ENCODE results near the gene TXNRD1. TPM values are rescaled to one million over a fixed set of nuclear protein-coding genes. Genes with fewer than 3 reads are reported as not detected.

Gene TXNRD1
- total and polyA plus RNA-seq, 7 donors = 55.9 to 188 (median 121) TPM

- WGBS, 2 donors = 57 to 83% methylated on average over 12 of the region's 12 CpGs
- DNase-seq = no peak
- H3K4me1 ChIP-seq = peaks cover 0 to 10% (median 0%) of the 10 kb centered on the region in 4 donors
- intact Hi-C loops (cut with DNase I) = no loop called here
- no peak for TF ChIP-seq EP300 (IDR thresholded peaks at IDR 0.05)
- no peak for TF ChIP-seq POLR2AphosphoS5 (IDR thresholded peaks at IDR 0.05)
- TF ChIP-seq POLR2A (IDR thresholded peaks at IDR 0.05) = no peak
- TF ChIP-seq CTCF (IDR thresholded peaks at IDR 0.05) = no peak
- no peak overlapping the region for H3K27ac ChIP-seq
- H3K27me3 ChIP-seq = no peaks in the 10 kb centered on the region
- no peak overlapping the region for H3K4me3 ChIP-seq
- H3K36me3 ChIP-seq = no peaks in the 10 kb centered on the region
- peaks cover 0 to 8% (median 1%) of the 10 kb centered on the region in 4 donors for H3K9me3 ChIP-seq
Measured at GRCh38 chr12:104372061-104372720, 156.6 kb downstream of the TXNRD1 start.

GRCh38 chr12:104372721-104373335 lies 157.2 kb downstream of the TXNRD1 start:
- Histone ChIP-seq H3K4me1 (peaks cover 0 to 6% (median 0%) of the 10 kb centered on the region in 4 donors), H3K27me3 (no peaks in the 10 kb centered on the region), H3K9me3 (peaks cover 0 to 8% (median 1%) of the 10 kb centered on the region in 4 donors), H3K4me3 (no peak overlapping the region), H3K36me3 (no peaks in the 10 kb centered on the region), H3K27ac (no peak overlapping the region)
- intact Hi-C loops (cut with DNase I) = no loop called here
- TF ChIP-seq CTCF (IDR thresholded peaks at IDR 0.05) (no peak), POLR2AphosphoS5 (IDR thresholded peaks at IDR 0.05) (no peak), POLR2A (IDR thresholded peaks at IDR 0.05) (no peak), EP300 (IDR thresholded peaks at IDR 0.05) (no peak)
- WGBS, 2 donors = 94% methylated on average over 10 of the region's 10 CpGs
- no peak for DNase-seq

- Histone ChIP-seq H3K9me3 (peaks cover 0 to 8% (median 1%) of the 10 kb centered on the region in 4 donors), H3K27ac (no peak overlapping the region), H3K4me3 (no peak overlapping the region), H3K4me1 (peaks cover 0 to 6% (median 0%) of the 10 kb centered on the region in 4 donors), H3K36me3 (no peaks in the 10 kb centered on the region), H3K27me3 (no peaks in the 10 kb centered on the region)
- no peak for TF ChIP-seq CTCF (IDR thresholded peaks at IDR 0.05)
- TF ChIP-seq POLR2A (IDR thresholded peaks at IDR 0.05) = no peak
- TF ChIP-seq POLR2AphosphoS5 (IDR thresholded peaks at IDR 0.05) = no peak
- no peak for TF ChIP-seq EP300 (IDR thresholded peaks at IDR 0.05)
- no peak for DNase-seq
- 67 to 91% methylated on average over 2 of the region's 2 CpGs for WGBS, 2 donors
- intact Hi-C loops (cut with DNase I) = no loop called here
Measured at GRCh38 chr12:104374071-104374470, 158.5 kb downstream of the TXNRD1 start.

GRCh38 chr12:104374806-104375205 lies 159.2 kb downstream of the TXNRD1 start:
- intact Hi-C loops (cut with DNase I) = no loop called here
- no peak overlapping the region for H3K27ac ChIP-seq
- H3K27me3 ChIP-seq = no peaks in the 10 kb centered on the region
- H3K9me3 ChIP-seq = peaks cover 0 to 3% (median under 1%) of the 10 kb centered on the region in 4 donors
- H3K36me3 ChIP-seq = no peaks in the 10 kb centered on the region
- TF ChIP-seq POLR2AphosphoS5 (IDR thresholded peaks at IDR 0.05) = no peak
- TF ChIP-seq CTCF (IDR thresholded peaks at IDR 0.05) = no peak
- TF ChIP-seq EP300 (IDR thresholded peaks at IDR 0.05) = no peak
- TF ChIP-seq POLR2A (IDR thresholded peaks at IDR 0.05) = no peak
- 78 to 84% methylated on average over 6 of the region's 6 CpGs for WGBS, 2 donors
- no peak for DNase-seq
- no peak overlapping the region for H3K4me3 ChIP-seq
- peaks cover 0 to 6% (median 0%) of the 10 kb centered on the region in 4 donors for H3K4me1 ChIP-seq
